GM19438 (cell line): ENCODE results near the gene KNSTRN.
A peak's percentile ranks its signal among the peaks of the same experiment; 100 is the strongest.

ENCODE experiments used
- ATAC-seq: cut with Tn5 transposase; IDR thresholded peaks from one replicate; pipeline ENCODE4 v1.9.1; 2021; ENCODE audit warnings: low read depth; ENCODE audit not compliant: unreplicated experiment

The KNSTRN gene

GRCh38 chr15:40392986-40393948, 10.7 kb downstream of the KNSTRN start:
- no peak for ATAC-seq

- no peak for ATAC-seq
Measured at GRCh38 chr15:40397688-40398412, 15.3 kb downstream of the KNSTRN start.

- ATAC-seq: peak; percentile 92
Measured at GRCh38 chr15:40398413-40398873, 15.9 kb downstream of the KNSTRN start.

- ATAC-seq: no peak
Measured at GRCh38 chr15:40399370-40399769, 16.8 kb downstream of the KNSTRN start.

GRCh38 chr15:40405501-40406381, 23.2 kb downstream of the KNSTRN start, which contains the start of gene IVD:
Gene IVD (plus strand): TSS chr15:40405795. CDS start chr15:40405828, 33 bp downstream.
- peak; percentile 78 for ATAC-seq

GRCh38 chr15:40407330-40407990, 24.9 kb downstream of the KNSTRN start:
- peak; percentile 46 for ATAC-seq

GRCh38 chr15:40409366-40409765, 26.8 kb downstream of the KNSTRN start:
- ATAC-seq: no peak

- no peak for ATAC-seq
Measured at GRCh38 chr15:40410476-40410875, 28.0 kb downstream of the KNSTRN start.

- ATAC-seq: no peak
Measured at GRCh38 chr15:40412095-40412759, 29.7 kb downstream of the KNSTRN start.

DNA sequence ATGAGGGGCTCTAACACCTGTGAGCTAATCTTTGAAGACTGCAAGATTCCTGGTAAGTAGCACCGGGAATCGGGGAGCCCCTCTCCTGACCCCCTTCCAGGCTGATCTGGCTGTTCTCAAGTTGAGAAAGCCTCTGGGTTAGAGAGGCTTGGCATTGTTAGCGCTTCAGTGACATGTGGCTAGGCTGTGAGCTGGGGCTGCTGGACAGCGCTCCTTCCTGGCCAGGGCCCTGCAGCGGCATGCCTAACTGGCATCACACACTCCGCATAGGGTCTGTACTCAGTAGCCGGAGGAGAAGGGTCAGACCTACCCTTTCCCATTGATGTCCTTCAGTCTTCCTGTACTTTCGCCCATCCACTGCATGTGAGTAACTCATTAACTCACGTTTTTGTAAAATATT, 30.5 kb downstream of the KNSTRN start:
- no peak for ATAC-seq

GRCh38 chr15:40414816-40415215, 32.3 kb downstream of the KNSTRN start:
- ATAC-seq: no peak

GRCh38 chr15:40415226-40415625, 32.7 kb downstream of the KNSTRN start:
- no peak for ATAC-seq

DNA sequence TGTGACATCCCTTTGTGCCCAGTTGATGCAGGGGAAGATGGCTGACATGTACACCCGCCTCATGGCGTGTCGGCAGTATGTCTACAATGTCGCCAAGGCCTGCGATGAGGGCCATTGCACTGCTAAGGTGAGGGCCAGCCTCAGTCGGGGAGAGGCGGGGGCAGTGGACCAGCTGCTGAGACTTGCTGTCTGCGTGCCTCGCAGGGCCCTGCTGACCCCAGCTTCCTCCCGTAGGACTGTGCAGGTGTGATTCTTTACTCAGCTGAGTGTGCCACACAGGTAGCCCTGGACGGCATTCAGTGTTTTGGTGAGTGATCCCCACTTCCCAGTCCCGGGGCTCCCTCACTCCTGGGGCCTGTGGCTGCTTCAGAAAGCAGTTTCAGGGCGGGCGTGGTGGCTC, 33.5 kb downstream of the KNSTRN start:
- ATAC-seq: no peak

DNA sequence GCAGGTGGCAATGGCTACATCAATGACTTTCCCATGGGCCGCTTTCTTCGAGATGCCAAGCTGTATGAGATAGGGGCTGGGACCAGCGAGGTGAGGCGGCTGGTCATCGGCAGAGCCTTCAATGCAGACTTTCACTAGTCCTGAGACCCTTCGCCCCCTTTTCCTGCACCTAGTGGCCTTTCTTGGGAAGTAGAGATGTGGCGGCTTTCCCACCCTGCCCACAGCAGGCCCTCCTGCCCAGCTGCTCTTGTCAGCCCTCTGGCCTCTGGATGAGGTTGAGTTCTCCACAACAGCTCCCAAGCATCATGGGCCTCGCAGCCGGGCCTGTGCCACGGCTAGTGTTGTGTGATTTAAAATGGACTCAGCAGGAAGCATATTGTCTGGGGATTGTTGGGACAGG, 35.6 kb downstream of the KNSTRN start:
- ATAC-seq: no peak

- ATAC-seq: no peak
Measured at GRCh38 chr15:40420071-40420713, 37.7 kb downstream of the KNSTRN start.

- ATAC-seq: no peak
Measured at GRCh38 chr15:40420793-40421192, 38.3 kb downstream of the KNSTRN start.

GRCh38 chr15:40421246-40422157, 39.0 kb downstream of the KNSTRN start:
- ATAC-seq: peak; percentile 90
